HUES6 (cell line): ENCODE data around the gene ARMH3.
A peak's percentile ranks its signal among the peaks of the same experiment; 100 is the strongest.
"Not testable (repeated sequence)": the region's sequence is repeated elsewhere in the genome, so short reads cannot be mapped to it uniquely, and the experiment has no call there.

Source experiments
- H3K27ac ChIP-seq: 2 replicates; pipeline ENCODE4 v1.7.0; 2013; ENCODE audit warnings: low read depth, mild to moderate bottlenecking, low read length, inconsistent platforms
- H3K27me3 ChIP-seq: 2 replicates; pipeline ENCODE4 v1.6.1; 2013; ENCODE audit warnings: low read length; ENCODE audit not compliant: control insufficient read depth, insufficient read depth
- H3K36me3 ChIP-seq: 2 replicates; pipeline ENCODE4 v1.6.1; 2013; ENCODE audit warnings: low read length; ENCODE audit not compliant: control insufficient read depth, insufficient read depth
- H3K4me1 ChIP-seq: 2 replicates; pipeline ENCODE4 v1.6.1; 2013; ENCODE audit warnings: low read length; ENCODE audit not compliant: control insufficient read depth, insufficient read depth
- H3K4me3 ChIP-seq: 2 replicates; pipeline ENCODE4 v1.5.1; 2013; ENCODE audit warnings: low read depth, low read length
- H3K9ac ChIP-seq: one replicate; pipeline ENCODE4 v1.6.1; 2013; ENCODE audit warnings: mild to moderate bottlenecking, low read length
- H3K9me3 ChIP-seq: 2 replicates; pipeline ENCODE4 v1.6.1; 2013; ENCODE audit warnings: low read depth, low read length; ENCODE audit not compliant: control insufficient read depth, insufficient read depth

ARMH3 gene

DNA sequence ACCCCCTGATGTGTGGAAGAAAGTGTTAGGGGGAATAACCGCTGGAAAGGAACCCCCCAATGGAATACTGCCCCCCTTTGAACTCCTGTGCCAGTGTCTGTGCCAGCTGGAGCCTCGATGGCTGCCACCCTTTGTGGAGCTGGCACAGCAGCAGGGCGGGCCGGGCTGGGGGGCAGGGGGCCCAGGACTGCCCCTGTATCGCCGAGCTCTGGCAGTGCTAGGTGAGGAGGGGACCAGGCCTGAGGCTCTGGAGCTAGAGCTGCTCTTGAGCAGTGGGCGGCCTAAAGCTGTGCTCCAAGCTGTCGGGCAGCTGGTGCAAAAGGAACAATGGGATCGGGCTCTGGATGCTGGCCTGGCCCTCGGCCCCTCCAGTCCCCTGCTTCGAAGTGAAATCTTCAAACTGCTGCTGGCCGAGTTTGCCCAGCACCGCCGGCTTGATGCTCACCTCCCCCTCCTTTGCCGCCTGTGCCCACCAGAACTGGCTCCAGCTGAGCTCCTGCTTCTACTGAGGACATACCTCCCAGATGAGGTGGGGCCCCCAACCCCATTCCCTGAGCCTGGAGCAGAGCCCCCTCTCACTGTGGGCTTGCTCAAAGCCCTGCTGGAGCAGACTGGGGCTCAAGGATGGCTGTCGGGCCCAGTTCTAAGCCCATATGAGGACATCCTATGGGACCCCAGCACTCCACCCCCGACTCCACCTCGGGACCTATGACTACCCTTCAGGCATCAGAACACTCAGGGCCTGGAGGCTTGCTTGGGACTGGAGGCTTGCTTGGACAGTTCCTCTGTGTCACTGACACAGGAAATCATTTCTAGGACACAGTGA is 11.3 kb upstream of the ARMH3 start:
- Histone ChIP-seq H3K27me3 (no peaks in the 10 kb centered on the region), H3K27ac (no peak overlapping the region), H3K4me3 (no peak overlapping the region), H3K36me3 (no peaks in the 10 kb centered on the region), H3K9ac (no peak overlapping the region), H3K4me1 (peaks cover 11% of the 10 kb centered on the region), H3K9me3 (no peaks in the 10 kb centered on the region)

DNA sequence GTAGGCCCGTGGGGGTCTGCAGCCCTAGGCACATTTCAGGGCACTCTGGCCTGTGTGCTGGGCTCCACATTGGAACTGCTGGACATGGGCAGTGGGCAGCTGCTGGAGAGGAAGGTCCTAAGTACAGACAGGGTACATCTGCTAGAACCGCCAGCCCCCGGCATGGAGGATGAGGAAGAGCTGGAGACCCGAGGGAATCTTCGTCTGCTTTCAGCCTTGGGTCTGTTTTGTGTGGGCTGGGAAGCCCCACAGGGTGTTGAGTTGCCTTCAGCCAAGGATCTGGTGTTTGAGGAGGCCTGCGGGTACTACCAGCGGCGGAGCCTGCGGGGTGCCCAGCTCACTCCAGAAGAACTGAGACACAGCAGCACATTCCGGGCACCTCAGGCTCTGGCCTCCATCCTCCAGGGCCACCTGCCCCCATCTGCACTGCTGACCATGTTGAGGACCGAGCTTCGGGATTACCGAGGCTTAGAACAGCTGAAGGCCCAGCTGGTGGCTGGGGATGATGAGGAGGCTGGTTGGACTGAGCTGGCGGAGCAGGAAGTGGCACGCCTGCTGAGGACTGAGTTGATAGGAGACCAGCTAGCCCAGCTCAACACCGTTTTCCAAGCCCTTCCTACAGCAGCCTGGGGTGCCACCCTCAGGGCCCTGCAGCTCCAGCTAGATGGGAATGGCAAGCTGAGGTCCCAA is 10.6 kb upstream of the ARMH3 start:
- no peaks in the 10 kb centered on the region for H3K27me3 ChIP-seq
- peak overlapping the region; percentile 74 for H3K4me3 ChIP-seq
- no peaks in the 10 kb centered on the region for H3K36me3 ChIP-seq
- H3K27ac ChIP-seq = no peak overlapping the region
- H3K9ac ChIP-seq = peak overlapping the region; percentile 76
- H3K4me1 ChIP-seq = peaks cover 11% of the 10 kb centered on the region
- H3K9me3 ChIP-seq = no peaks in the 10 kb centered on the region

DNA sequence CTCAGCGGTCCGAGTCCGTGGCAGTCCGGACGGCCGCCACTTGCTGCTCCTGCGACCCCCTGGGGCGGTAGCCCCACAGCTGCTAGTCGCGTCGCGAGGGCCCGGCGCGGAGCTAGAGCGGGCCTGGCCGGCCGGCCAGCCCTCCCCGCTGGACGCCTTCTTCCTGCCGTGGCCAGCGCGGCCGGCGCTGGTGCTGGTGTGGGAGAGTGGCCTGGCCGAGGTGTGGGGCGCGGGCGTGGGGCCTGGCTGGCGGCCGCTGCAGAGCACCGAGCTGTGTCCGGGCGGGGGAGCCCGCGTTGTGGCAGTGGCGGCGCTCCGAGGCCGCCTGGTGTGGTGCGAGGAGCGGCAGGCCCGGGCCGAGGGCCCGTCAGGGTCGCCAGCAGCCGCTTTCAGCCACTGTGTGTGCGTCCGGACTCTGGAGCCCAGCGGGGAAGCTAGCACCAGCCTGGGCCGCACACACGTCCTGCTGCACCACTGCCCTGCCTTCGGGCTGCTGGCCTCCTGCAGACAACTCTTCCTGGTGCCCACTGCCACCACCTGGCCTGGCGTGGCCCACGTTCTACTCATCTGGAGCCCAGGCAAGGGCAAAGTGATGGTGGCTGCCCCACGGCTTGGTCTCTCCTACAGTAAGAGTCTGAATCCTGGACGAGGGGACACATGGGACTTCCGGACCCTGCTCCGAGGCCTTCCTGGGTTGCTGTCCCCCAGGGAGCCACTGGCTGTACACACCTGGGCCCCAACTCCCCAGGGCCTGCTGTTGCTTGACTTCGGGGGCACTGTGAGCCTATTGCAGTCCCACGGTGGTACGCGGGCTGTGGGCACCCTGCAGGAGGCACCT is 9.8 kb upstream of the ARMH3 start:
- Histone ChIP-seq H3K27ac (peak overlapping the region; percentile 44), H3K9me3 (no peaks in the 10 kb centered on the region), H3K9ac (peak overlapping the region; percentile 76), H3K4me1 (peaks cover 11% of the 10 kb centered on the region), H3K27me3 (no peaks in the 10 kb centered on the region), H3K36me3 (no peaks in the 10 kb centered on the region), H3K4me3 (peak overlapping the region; percentile 74)

DNA sequence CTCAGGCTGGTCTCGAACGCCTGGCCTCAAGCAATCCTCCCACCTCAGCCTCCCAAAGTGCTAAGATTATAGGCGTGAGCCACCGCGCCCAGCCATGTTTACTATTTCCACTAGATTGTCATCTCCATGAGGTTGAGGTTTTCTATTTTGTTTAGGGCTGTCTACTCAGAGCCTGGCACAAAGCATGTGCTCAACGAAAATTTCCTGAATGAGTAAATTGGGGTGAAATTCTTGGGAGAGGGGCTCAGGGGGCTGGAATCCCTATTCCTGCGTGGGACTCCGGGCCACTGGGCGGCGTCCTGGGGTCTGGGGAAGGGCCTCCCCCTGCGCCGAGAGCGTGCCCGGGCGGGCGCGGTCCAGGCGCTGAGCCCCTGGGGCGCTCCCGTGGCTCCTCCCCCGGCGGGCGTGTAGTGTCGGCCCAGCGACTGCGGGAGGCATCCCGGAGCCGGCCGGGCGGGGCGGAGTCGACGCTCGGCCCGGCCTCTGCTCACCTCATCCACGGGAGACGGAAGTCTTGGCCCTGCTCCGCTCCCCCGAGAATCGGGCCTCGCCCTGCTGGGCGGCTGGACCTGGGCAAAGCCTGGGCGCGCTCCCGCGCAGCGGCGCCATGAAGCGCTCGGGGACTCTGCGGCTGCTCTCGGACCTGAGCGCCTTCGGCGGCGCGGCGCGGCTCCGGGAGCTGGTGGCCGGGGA is 9.0 kb upstream of the ARMH3 start, which contains the start of gene HPS6:
Gene HPS6, plus strand, starts transcription at position 482 of the 693 bp plus-strand sequence. Its CDS starts 126 bp downstream, at position 608.
- Histone ChIP-seq H3K9ac (peak within 1 kb of the TSS; percentile 76), H3K27ac (peak within 1 kb of the TSS; percentile 44), H3K27me3 (no peaks in the 10 kb centered on the region), H3K4me3 (peak within 1 kb of the TSS; percentile 74), H3K4me1 (peaks cover 11% of the 10 kb centered on the region), H3K9me3 (no peaks in the 10 kb centered on the region), H3K36me3 (no peaks in the 10 kb centered on the region)

DNA sequence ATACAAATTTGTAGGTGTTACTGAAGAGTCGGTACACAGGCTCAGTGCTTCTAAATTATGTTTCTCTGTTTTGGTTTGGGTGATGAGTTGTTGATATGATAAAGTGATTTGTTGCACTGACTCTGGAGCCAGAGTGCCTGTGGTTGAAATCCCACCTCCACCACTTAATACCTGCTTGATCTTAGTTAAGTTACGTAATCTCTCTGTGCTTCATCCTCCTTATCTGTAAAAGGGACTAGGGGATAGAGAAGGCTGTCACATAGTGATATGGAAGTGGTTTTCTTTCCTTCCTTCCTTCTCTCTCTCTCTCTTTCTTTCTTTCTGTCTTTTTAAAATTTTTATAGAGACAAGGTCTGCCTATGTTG is 8.5 kb upstream of the ARMH3 start:
- no peak overlapping the region for H3K9ac ChIP-seq
- no peaks in the 10 kb centered on the region for H3K36me3 ChIP-seq
- H3K4me1 ChIP-seq = peaks cover 11% of the 10 kb centered on the region
- no peak overlapping the region for H3K27ac ChIP-seq
- peak overlapping the region; percentile 74 for H3K4me3 ChIP-seq
- no peaks in the 10 kb centered on the region for H3K27me3 ChIP-seq
- H3K9me3 ChIP-seq = no peaks in the 10 kb centered on the region

DNA sequence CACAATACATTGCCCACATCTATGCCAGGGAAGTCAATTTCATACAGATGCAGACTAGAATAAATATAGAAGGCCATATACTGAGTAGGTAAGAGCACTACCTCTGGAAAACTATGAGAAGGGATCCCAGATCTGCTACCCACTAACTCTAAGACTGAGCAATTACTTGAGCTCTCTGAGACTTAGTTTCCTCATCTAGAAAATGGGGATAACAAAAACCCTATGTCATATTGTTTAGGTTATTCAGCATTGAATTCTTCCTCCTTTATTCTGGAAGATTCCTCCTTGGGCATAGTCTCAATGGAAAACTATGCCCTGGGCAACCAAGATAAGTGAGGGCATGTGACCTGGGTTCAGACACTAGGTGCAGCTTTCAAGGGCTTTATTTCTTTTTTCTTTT is 4.0 kb upstream of the ARMH3 start:
- Histone ChIP-seq H3K9me3 (no peaks in the 10 kb centered on the region), H3K27ac (no peak overlapping the region), H3K4me1 (peaks cover 8% of the 10 kb centered on the region), H3K9ac (no peak overlapping the region), H3K36me3 (no peaks in the 10 kb centered on the region), H3K4me3 (no peak overlapping the region), H3K27me3 (no peaks in the 10 kb centered on the region)

DNA sequence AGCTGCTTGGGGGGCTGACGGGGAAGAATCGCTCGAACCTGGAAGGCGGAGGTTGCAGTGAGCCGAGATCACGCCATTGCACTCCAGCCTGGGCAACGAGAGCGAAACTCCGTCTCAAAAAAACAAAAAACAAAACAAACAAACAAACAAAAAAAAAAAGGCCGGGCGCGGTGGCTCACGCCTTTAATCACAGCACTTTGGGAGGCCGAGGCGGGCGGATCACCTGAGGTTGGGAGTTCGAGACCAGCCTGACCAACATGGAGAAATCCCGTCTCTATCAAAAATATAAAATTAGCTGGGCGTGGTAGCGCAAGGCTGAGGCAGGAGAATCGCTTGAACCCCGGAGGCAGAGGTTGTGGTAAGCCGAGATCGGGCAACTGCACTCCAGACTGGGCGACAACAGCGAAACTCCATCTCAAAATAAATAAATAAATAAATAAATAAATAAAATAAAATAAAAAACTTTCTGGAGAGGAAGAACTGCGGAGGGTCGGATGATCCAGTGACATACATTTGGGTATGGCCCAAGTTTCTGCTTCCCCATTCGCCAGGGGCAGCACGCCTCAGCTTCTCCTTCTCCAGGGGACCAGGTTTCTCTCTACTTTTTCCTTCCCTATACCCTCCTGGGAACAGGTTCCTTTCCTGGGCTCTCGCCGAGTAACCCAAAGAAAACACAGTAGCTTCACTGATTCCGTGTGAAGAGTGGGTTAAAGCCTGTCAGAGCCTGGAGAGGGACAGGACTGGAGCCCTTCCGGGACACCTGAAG is 909 bp downstream of the ARMH3 start:
- H3K36me3 ChIP-seq, H3K9me3 ChIP-seq, H3K27me3 ChIP-seq, H3K4me1 ChIP-seq: not testable (repeated sequence)
- Histone ChIP-seq H3K4me3 (peak overlapping the region; percentile 85), H3K27ac (peak overlapping the region; percentile 74; the same call in 1 of the 2 replicates), H3K9ac (peak overlapping the region; percentile 67)

DNA sequence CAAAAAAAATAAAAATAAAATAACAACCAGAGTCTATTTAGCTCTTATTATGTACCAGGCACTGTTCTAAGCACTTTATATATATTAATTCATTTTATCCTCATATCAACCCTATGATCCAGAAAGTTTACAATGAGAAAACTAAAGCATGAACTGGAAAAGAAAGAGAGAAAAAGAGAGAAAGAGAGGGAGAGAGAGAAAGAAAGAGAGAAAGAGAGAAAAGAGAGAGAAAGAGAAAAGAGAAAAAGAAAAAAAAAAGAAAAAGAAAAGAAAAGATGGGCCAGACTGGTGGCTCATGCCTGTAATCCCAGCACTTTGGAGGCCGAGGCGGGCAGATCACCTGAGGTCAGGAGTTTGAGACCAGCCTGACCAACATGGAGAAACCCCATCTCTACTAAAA is 9.9 kb downstream of the ARMH3 start:
- Histone ChIP-seq H3K4me3 (no peak overlapping the region), H3K4me1 (no peaks in the 10 kb centered on the region), H3K36me3 (no peaks in the 10 kb centered on the region), H3K9ac (no peak overlapping the region), H3K9me3 (no peaks in the 10 kb centered on the region), H3K27ac (no peak overlapping the region), H3K27me3 (no peaks in the 10 kb centered on the region)

DNA sequence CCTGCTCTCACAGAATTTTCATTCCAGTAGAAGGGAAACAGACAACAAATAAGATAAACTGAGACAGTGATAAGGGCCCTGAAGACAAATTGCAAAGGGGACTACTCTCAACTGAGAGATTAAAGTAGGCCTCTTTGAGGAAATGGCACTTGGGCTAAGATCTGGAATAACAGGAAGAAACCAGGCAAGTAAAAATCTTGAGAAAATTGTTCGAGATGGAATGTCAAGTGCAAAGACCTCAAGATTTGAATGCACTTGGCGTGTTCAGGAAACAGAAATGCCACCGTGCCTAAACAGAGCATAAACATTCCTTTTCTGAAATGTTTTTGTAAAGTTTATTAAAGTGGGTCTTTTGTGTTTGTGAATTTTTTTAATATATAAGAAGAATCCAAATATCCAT is 10.7 kb downstream of the ARMH3 start:
- H3K27me3 ChIP-seq = no peaks in the 10 kb centered on the region
- no peak overlapping the region for H3K9ac ChIP-seq
- H3K4me1 ChIP-seq = no peaks in the 10 kb centered on the region
- no peak overlapping the region for H3K27ac ChIP-seq
- no peaks in the 10 kb centered on the region for H3K36me3 ChIP-seq
- no peaks in the 10 kb centered on the region for H3K9me3 ChIP-seq
- H3K4me3 ChIP-seq = no peak overlapping the region
